Bronchial epithelial cell (primary cell): ENCODE results near the gene RNF213. TPM values are rescaled to one million over a fixed set of nuclear protein-coding genes. Genes with fewer than 3 reads are reported as not detected.
A peak's percentile ranks its signal among the peaks of the same experiment; 100 is the strongest.

Experiments
- DNase-seq: peaks from one replicate; pipeline ENCODE4 v3.0.0-alpha.2; 2010; ENCODE audit warnings: low read depth
- FAIRE-seq: peaks from 2 replicates; lab custom pipeline; 2011; peaks lifted over from hg19 to GRCh38; lab: Jason Lieb, UNC
- H3K27me3 ChIP-seq: 2 replicates; pipeline ENCODE4 v1.5.1; 2011; ENCODE audit warnings: low read length; ENCODE audit not compliant: control insufficient read depth, insufficient read depth
- H3K36me3 ChIP-seq: 2 replicates; pipeline ENCODE4 v1.5.1; 2011; ENCODE audit warnings: low read length; ENCODE audit not compliant: control insufficient read depth, insufficient read depth
- H3K4me3 ChIP-seq: 2 replicates; pipeline ENCODE4 v1.5.1; 2011; ENCODE audit warnings: mild to moderate bottlenecking, low read depth, low read length, control low read depth
- CTCF ChIP-seq: IDR thresholded peaks from 2 replicates; pipeline ENCODE4 v1.5.1; 2011; ENCODE audit warnings: mild to moderate bottlenecking, moderate library complexity, low read length, control low read depth, inconsistent platforms; ENCODE audit not compliant: insufficient read depth, severe bottlenecking
- total RNA-seq: library from RNA; depleted of rRNA; stranded (reverse); fragments of >200 nt; gene quantifications from 2 replicates; pipeline ENCODE4 v1.2.1, GENCODE V29; 2014

Gene RNF213
- total RNA-seq, 1 donor from 2014 or later: 41.3 TPM

DNA sequence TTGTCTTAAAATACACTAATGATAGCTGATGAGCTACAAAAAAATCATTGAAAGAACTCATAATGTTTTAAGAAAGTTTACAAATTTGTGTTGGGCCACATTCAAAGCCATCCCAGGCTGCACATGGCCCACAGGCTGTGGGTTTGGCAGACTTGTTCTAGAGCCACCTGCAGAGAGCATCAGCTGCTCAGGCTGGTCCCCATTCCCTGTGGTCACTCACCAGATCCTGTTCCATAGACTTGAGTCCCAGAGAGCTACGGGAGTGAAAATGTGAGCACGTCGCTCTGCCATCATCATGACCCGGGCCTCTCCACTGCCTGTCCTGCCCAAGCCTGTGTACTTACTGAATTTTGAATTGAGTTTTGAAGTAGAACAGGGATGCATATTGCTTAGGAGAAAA is 33.5 kb upstream of the RNF213 start:
- Histone ChIP-seq H3K27me3 (no peaks in the 10 kb centered on the region), H3K4me3 (no peak overlapping the region), H3K36me3 (no peaks in the 10 kb centered on the region)
- no peak for TF ChIP-seq CTCF
- DNase-seq (no peak), FAIRE-seq (no peak)

GRCh38 chr17:80227666-80228065 is 33.0 kb upstream of the RNF213 start:
- Histone ChIP-seq H3K27me3 (no peaks in the 10 kb centered on the region), H3K36me3 (no peaks in the 10 kb centered on the region), H3K4me3 (no peak overlapping the region)
- FAIRE-seq (no peak), DNase-seq (no peak)
- no peak for TF ChIP-seq CTCF

GRCh38 chr17:80228477-80228876 is 32.2 kb upstream of the RNF213 start:
- DNase-seq (no peak), FAIRE-seq (no peak)
- no peak overlapping the region for H3K4me3 ChIP-seq
- TF ChIP-seq CTCF: no peak
- no peaks in the 10 kb centered on the region for H3K27me3 ChIP-seq
- no peaks in the 10 kb centered on the region for H3K36me3 ChIP-seq

DNA sequence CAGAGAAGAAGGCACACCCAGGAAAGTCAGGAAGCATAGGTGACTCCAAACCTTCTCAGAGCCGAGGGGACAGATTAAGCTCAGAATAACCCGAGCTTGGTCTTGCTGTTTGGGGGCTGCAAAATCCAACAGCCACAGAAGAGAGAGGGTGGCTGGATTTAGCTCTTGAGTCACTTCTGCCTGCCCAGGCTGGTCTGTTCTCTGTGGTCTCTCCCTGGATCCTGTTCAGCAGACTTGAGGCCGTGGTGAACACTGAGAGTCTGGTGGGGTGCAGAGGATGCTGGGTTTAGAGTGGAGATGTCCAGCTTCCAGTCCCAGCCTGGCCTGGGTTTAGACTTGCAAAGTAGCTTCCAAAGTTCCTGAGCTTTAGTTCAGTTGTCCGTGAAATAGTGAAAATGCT is 31.6 kb upstream of the RNF213 start:
- H3K36me3 ChIP-seq: no peaks in the 10 kb centered on the region
- no peaks in the 10 kb centered on the region for H3K27me3 ChIP-seq
- no peak for FAIRE-seq
- H3K4me3 ChIP-seq: no peak overlapping the region
- no peak for TF ChIP-seq CTCF
- DNase-seq: peak; percentile 8

GRCh38 chr17:80232438-80232837 is 28.2 kb upstream of the RNF213 start:
- FAIRE-seq (no peak), DNase-seq (no peak)
- Histone ChIP-seq H3K4me3 (no peak overlapping the region), H3K27me3 (no peaks in the 10 kb centered on the region), H3K36me3 (no peaks in the 10 kb centered on the region)
- TF ChIP-seq CTCF: no peak

GRCh38 chr17:80233202-80233601 is 27.4 kb upstream of the RNF213 start:
- FAIRE-seq: no peak
- H3K4me3 ChIP-seq: no peak overlapping the region
- no peaks in the 10 kb centered on the region for H3K27me3 ChIP-seq
- no peak for TF ChIP-seq CTCF
- no peak for DNase-seq
- H3K36me3 ChIP-seq: no peaks in the 10 kb centered on the region
